Endothelial cell of umbilical vein (primary cell): ENCODE measurements around the gene SESN1. TPM values are rescaled to one million over a fixed set of nuclear protein-coding genes. Genes with fewer than 3 reads are reported as not detected.

Source experiments
- BruUV-seq: library from RNA; stranded (reverse); fragments of 400-500 nt; replicated peaks from 2 replicates; lab custom pipeline; 2021; lab: Mats Ljungman, UMichigan
- CTCF ChIA-PET: fragments of 300-600, 350-600 bp; sonication (Branson Sonifier 250); formaldehyde crosslinking; loops from one replicate; lab custom pipeline; 2021; ENCODE audit warnings: antibody characterized with exemption, inconsistent platforms; lab: Charles Lee
- POLR2A ChIA-PET: fragments of 300-600, 350-600 bp; sonication (Branson Sonifier 250); formaldehyde crosslinking; loops from one replicate; lab custom pipeline; 2021; ENCODE audit warnings: antibody characterized with exemption, inconsistent platforms; lab: Charles Lee
- DNase-seq: peaks from one replicate; pipeline ENCODE4 v3.0.0-alpha.2; 2011; ENCODE audit warnings: low read depth, low spot score
- FAIRE-seq: peaks from 2 replicates; lab custom pipeline; 2011; peaks lifted over from hg19 to GRCh38; lab: Jason Lieb, UNC
- H2AFZ ChIP-seq: 2 replicates; pipeline ENCODE4 v1.6.0; 2012; ENCODE audit warnings: low read depth, low read length, control low read depth, inconsistent platforms
- H3K27ac ChIP-seq: 2 replicates; pipeline ENCODE4 v1.5.1; 2011; ENCODE audit warnings: low read depth, mild to moderate bottlenecking, control low read depth, low read length, moderate library complexity; ENCODE audit not compliant: insufficient read depth
- H3K27me3 ChIP-seq, 2 experiments: 2 replicates each; pipeline versions ENCODE4 v1.6.0 to v1.6.1; 2011; ENCODE audit warnings: low read length in 2 of 2, mixed read lengths in 1 of 2; ENCODE audit not compliant: control insufficient read depth in 2 of 2, insufficient read depth in 2 of 2
- H3K36me3 ChIP-seq, 2 experiments: 2 replicates in 1 of 2; 3 replicates in 1 of 2; pipeline ENCODE4 v1.5.1; 2011; ENCODE audit warnings: low read length in 2 of 2, mild to moderate bottlenecking in 1 of 2, moderate library complexity in 1 of 2; ENCODE audit not compliant: control insufficient read depth in 2 of 2, insufficient read depth in 2 of 2; ENCODE audit errors: extremely low read depth in 1 of 2
- H3K4me1 ChIP-seq: 3 replicates; pipeline ENCODE4 v1.5.1; 2011; ENCODE audit warnings: mild to moderate bottlenecking, low read length; ENCODE audit not compliant: control insufficient read depth, insufficient read depth; ENCODE audit errors: extremely low read depth
- H3K4me2 ChIP-seq: 2 replicates; pipeline ENCODE4 v1.6.1; 2011; ENCODE audit warnings: low read length, control low read depth, mixed read lengths; ENCODE audit not compliant: insufficient read depth
- H3K4me3 ChIP-seq, 3 experiments: fragments of 200-600 bp in 1 of 3; sonication (generic), shearing (Covaris generic) in 1 of 3; replicated peaks in 1 of 3; 2 replicates each; pipeline ENCODE4 v1.5.1; 2011 to 2016; ENCODE audit warnings: control low read depth in 3 of 3, low read length in 3 of 3, mild to moderate bottlenecking in 2 of 3, inconsistent platforms in 1 of 3, low read depth in 1 of 3, moderate library complexity in 1 of 3; ENCODE audit not compliant: insufficient read depth in 1 of 3
- H3K79me2 ChIP-seq: 2 replicates; pipeline ENCODE4 v1.6.0; 2012; ENCODE audit warnings: low read length, inconsistent platforms; ENCODE audit not compliant: control insufficient read depth, insufficient read depth
- H3K9ac ChIP-seq: replicated peaks from 2 replicates; pipeline ENCODE3; 2011; ENCODE audit warnings: low read length, control low read depth; ENCODE audit not compliant: insufficient read depth; ENCODE audit errors: extremely low read depth
- H3K9me1 ChIP-seq: replicated peaks from 3 replicates; pipeline ENCODE4 v1.6.0; 2011; ENCODE audit warnings: mild to moderate bottlenecking, low read length; ENCODE audit not compliant: control insufficient read depth, insufficient read depth; ENCODE audit errors: extremely low read depth
- H3K9me3 ChIP-seq: replicated peaks from 2 replicates; pipeline ENCODE4 v1.5.1; 2012; ENCODE audit warnings: low read length, inconsistent platforms; ENCODE audit not compliant: control insufficient read depth, insufficient read depth
- H4K20me1 ChIP-seq: replicated peaks from 2 replicates; pipeline ENCODE3; 2011; ENCODE audit warnings: mild to moderate bottlenecking, low read length; ENCODE audit not compliant: control insufficient read depth, insufficient read depth; ENCODE audit errors: extremely low read depth
- EZH2 ChIP-seq: IDR thresholded peaks from 2 replicates; pipeline ENCODE4 v1.6.1; 2012; ENCODE audit warnings: borderline replicate concordance, low read depth, mild to moderate bottlenecking, moderate library complexity, low read length, inconsistent platforms; ENCODE audit not compliant: severe bottlenecking
- FOS ChIP-seq: IDR thresholded peaks from 2 replicates; pipeline ENCODE4 v1.6.1; 2011; ENCODE audit warnings: mild to moderate bottlenecking, low read length, moderate library complexity, borderline replicate concordance; ENCODE audit not compliant: insufficient read depth
- GATA2 ChIP-seq: IDR thresholded peaks from 2 replicates; pipeline ENCODE4 v1.7.0; 2011; ENCODE audit warnings: low read depth, mild to moderate bottlenecking, moderate library complexity, mixed read lengths, low read length; ENCODE audit not compliant: insufficient read length, insufficient read depth
- JUN ChIP-seq: IDR thresholded peaks from 2 replicates; pipeline ENCODE4 v1.6.1; 2011; ENCODE audit warnings: borderline replicate concordance, low read depth; ENCODE audit not compliant: insufficient read length, insufficient read depth
- MYC ChIP-seq: IDR thresholded peaks from one replicate; pipeline ENCODE4 v1.6.1; 2011; ENCODE audit warnings: mild to moderate bottlenecking, low read depth, low read length
- POLR2A ChIP-seq: IDR thresholded peaks from 2 replicates; pipeline ENCODE4 v1.6.1; 2012; ENCODE audit warnings: low read depth, mild to moderate bottlenecking, control low read depth, low read length
- POLR2AphosphoS5 ChIP-seq: IDR thresholded peaks from 2 replicates; pipeline ENCODE4 v1.6.1; 2012; ENCODE audit warnings: low read depth, mild to moderate bottlenecking, control low read depth, low read length, moderate library complexity; ENCODE audit not compliant: insufficient read depth
- dilution Hi-C: fragments of 300-500 bp; cut with MboI; formaldehyde crosslinking; loops from one replicate; pipeline ENCODE4 v1.15.0; 2019; ENCODE audit warnings: low sequenced_read_pairs; ENCODE audit not compliant: extremely low pct_ligation_motif_present
- intact Hi-C: fragments of 100-400 bp; cut with micrococcal nuclease; formaldehyde crosslinking; loops from one replicate; pipeline ENCODE4 v1.10.0; 2022
- polyA plus RNA-seq, 4 experiments: library from polyadenylated mRNA; depleted of rRNA in 3 of 4; stranded (reverse) in 3 of 4; unstranded in 1 of 4; fragments of >200 nt; gene quantifications; 2 replicates each; pipeline versions ENCODE4 v1.2.1 to v1.2.3, GENCODE V29; 2011 to 2012; ENCODE audit warnings: missing spikeins in 1 of 4
- total RNA-seq: library from RNA; stranded (reverse); gene quantifications from 2 replicates; pipeline ENCODE4 v1.2.3, GENCODE V29; 2021
- TF ChIP-seq, protein P1 (sequence below), 2 donors: IDR thresholded peaks; 1 replicate in 1 of 2; 2 replicates in 1 of 2; pipeline ENCODE4 v1.5.1; 2011; ENCODE audit warnings: low read length in 2 of 2, mild to moderate bottlenecking in 2 of 2, moderate library complexity in 2 of 2, control low read depth in 1 of 2, inconsistent platforms in 1 of 2, low read depth in 1 of 2; ENCODE audit not compliant: insufficient read depth in 1 of 2; ENCODE audit errors: extremely low read depth in 1 of 2
- TF ChIP-seq, protein P2 (sequence below): IDR thresholded peaks from 2 replicates; pipeline ENCODE4 v1.6.1; 2011; ENCODE audit not compliant: insufficient read depth, insufficient read length

The SESN1 gene
- total and polyA plus RNA-seq, 2 donors (not counting 3 experiments of a cell fraction or from before 2014, with no cell fraction given), result 7.1 to 15.6 TPM

DNA sequence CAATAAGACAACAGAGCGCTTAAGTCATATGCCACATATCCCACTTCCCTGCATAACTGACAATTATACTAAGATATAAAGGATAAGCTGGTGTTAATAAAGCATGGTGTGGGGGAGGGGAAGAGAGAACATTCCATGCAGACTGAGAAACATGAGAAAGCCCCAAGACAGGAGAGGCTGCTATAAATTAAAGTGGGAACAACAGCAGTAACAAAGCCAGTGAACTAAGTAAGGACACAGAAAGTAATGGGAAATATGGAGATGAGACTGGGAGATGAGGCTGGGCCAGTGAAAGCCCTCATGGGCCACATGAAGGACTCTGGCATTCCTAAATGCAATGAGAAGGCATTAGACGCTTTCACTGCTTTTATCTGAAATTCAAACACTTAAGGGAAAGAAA lies 41.3 kb downstream of the SESN1 start:
- Histone ChIP-seq H3K27me3 (no peaks in the 10 kb centered on the region), H2AFZ (no peak overlapping the region), H3K27ac (no peak overlapping the region), H3K4me2 (no peak overlapping the region), H3K9me3 (no peaks in the 10 kb centered on the region), H3K4me3 (no peak overlapping the region), H3K79me2 (no peaks in the 10 kb centered on the region), H3K36me3 (no peaks in the 10 kb centered on the region), H3K4me1 (peaks cover 2% of the 10 kb centered on the region), H4K20me1 (no peaks in the 10 kb centered on the region), H3K9me1 (no peaks in the 10 kb centered on the region), H3K9ac (no peak overlapping the region)
- FAIRE-seq (no peak), DNase-seq (no peak)
- no TSS peak for BruUV-seq
- ChIA-PET POLR2A (no interaction called here), CTCF (no interaction called here)
- TF ChIP-seq, protein P1, sequence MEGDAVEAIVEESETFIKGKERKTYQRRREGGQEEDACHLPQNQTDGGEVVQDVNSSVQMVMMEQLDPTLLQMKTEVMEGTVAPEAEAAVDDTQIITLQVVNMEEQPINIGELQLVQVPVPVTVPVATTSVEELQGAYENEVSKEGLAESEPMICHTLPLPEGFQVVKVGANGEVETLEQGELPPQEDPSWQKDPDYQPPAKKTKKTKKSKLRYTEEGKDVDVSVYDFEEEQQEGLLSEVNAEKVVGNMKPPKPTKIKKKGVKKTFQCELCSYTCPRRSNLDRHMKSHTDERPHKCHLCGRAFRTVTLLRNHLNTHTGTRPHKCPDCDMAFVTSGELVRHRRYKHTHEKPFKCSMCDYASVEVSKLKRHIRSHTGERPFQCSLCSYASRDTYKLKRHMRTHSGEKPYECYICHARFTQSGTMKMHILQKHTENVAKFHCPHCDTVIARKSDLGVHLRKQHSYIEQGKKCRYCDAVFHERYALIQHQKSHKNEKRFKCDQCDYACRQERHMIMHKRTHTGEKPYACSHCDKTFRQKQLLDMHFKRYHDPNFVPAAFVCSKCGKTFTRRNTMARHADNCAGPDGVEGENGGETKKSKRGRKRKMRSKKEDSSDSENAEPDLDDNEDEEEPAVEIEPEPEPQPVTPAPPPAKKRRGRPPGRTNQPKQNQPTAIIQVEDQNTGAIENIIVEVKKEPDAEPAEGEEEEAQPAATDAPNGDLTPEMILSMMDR (IDR thresholded peaks at IDR 0.05; ENCODE audit: extremely low read depth in 1 of 2, insufficient read depth in 1 of 2, low read depth in 1 of 2, low read length in 2 of 2), result no peak
- TF ChIP-seq GATA2, result no peak
- intact Hi-C loops (no loop called here), dilution Hi-C loops (no loop called here)

- Histone ChIP-seq H3K4me3 (no peak overlapping the region), H3K27me3 (no peaks in the 10 kb centered on the region), H3K9ac (no peak overlapping the region), H3K27ac (no peak overlapping the region), H3K9me3 (no peaks in the 10 kb centered on the region), H3K36me3 (no peaks in the 10 kb centered on the region), H3K9me1 (no peaks in the 10 kb centered on the region), H2AFZ (no peak overlapping the region), H4K20me1 (no peaks in the 10 kb centered on the region), H3K79me2 (no peaks in the 10 kb centered on the region), H3K4me2 (no peak overlapping the region), H3K4me1 (no peaks in the 10 kb centered on the region)
- DNase-seq (no peak), FAIRE-seq (no peak)
- TF ChIP-seq GATA2 (no peak), POLR2A (no peak), JUN (no peak), EZH2 (no peak), MYC (no peak), FOS (no peak), POLR2AphosphoS5 (no peak)
- TF ChIP-seq, protein P2, sequence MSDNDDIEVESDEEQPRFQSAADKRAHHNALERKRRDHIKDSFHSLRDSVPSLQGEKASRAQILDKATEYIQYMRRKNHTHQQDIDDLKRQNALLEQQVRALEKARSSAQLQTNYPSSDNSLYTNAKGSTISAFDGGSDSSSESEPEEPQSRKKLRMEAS, result no peak
- TF ChIP-seq, protein P1 (IDR thresholded peaks at IDR 0.05; ENCODE audit: extremely low read depth in 1 of 2, insufficient read depth in 1 of 2, low read depth in 1 of 2, low read length in 2 of 2), result no peak
- dilution Hi-C loops, result no loop called here
- intact Hi-C loops, result no loop called here
- no TSS peak for BruUV-seq
- ChIA-PET CTCF (no interaction called here), POLR2A (no interaction called here)
Measured at GRCh38 chr6:109052852-109053251, 41.8 kb downstream of the SESN1 start.
